ENCODE data around the gene GPR107.

GPR107 gene

DNA sequence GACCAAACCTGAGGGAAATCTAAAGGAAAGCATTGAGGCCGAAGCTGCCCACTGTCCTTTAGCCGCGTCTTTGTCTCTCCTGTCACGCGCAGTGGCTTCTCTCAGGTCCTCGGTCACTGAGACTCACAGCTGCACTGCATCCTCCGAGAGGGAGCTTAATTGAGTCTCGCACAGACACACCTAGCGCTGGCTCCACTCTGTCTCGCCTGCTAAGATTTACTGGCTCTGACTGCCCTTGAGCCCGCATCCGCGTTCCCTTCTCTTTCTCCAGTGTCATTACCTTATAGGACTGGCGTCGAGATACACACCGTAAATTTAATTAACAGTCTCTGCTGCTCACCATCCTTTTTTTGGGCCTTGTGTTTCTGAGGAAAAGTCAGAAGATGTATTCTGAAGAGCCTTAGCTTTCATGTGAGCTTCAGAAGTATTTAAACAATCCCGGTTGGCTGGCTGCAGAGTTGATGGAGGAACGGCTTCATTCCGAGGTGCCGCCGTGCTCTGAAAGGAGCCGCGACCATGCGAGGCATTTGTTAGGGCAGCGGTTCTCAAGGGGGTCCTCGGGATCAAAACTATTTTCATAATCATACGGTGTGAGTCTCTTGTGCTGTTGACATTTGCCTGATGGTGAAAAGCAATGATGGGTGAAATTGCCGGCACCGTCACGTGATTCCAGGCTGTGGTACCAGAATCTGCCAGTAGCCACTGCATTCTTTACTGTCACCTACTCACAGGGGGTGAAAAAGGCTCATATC is 58.3 kb downstream of the GPR107 start:
- no peak for DNase-seq

DNA sequence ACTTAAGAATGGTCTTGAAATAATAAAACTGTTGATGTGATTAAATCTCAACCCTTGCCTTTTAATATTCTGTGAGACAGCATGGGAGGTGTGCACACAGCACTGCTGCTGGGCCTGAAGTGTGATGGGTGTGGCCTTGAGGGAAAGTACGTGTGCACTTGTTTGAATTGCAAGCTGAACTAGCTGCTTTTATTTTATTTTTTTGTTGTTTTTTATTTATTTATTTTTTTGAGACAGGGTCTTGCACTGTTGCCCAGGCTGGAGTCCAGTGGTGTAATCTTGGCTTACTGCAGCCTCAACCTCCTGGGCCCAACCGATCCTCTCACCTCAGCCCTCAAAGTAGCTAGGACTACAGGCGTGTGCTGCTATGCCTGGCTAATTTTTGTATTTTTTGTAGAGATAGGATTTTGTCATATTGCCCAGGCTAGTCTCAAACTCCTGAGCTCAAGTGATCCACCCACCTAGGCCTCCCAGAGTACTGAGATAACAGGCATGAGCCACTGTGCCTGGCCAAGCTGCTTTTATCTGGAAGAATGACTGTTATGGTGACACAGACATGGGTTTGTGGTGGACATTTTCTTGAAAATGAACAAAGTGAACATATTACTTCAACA is 58.9 kb downstream of the GPR107 start:
- no peak for DNase-seq

GRCh38 chr9:130114741-130115140 is 61.0 kb downstream of the GPR107 start:
- DNase-seq, result no peak

DNA sequence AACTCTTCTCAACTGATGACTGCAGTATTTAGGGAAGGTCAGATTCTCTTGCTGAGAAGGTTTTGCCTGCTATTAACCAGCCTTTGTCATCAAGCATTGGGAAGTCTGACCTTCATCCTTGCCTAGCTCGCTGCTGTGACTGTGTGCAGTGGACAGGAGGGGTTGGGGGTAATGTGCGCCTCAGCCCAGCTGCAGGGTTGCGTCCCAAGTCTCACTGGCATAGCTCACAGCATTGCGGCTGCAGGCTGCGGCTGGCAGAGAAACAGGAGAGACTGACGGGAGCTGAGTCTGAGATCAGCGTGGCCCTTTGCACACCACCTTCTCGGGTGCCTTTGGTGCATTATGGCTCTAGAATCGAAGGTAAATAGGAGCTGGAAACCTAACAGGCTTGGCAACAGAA is 62.6 kb downstream of the GPR107 start:
- no peak for DNase-seq

GRCh38 chr9:130117376-130117775 is 63.7 kb downstream of the GPR107 start:
- no peak for DNase-seq

DNA sequence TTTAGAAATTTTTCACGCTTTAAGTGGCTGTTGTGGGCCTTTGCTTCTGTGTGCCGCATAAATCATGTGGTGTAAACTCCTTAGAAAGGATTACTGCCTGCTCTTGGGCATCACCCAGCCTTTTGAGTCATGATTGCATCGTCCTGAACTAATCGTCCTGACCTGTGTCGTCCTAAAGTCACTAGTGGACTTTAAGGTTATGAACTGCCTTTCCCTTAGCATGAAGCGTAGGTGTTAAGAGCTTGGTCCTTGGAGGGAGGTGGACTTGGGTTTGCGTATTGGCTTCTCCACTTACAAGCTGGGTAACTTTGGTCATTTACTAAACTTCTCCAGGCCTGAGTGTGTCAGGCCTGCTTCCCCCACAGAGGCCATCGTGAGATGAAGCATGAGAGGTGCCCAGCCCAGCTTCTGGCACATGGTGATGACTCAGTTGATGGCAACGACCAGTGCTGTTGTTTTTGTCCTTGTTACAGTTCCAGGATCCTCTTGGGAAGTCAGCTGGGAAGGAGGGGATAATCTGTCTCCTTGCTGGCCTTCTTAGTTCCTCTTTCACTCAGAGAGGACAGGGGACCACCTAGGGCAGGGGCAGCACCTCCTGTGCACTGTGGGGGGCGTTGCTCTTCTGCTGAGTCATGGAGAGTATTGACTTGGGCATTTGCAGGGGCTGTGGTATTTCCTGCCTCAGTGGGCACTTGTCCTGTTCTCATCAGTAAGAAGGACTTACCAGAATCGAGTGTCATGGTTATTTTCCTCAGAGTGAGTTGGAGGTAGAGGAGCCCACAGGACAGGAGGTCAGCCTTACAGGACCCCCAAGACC is 64.3 kb downstream of the GPR107 start:
- DNase-seq, result no peak

- DNase-seq, result no peak
Measured at GRCh38 chr9:130118841-130119518, 65.3 kb downstream of the GPR107 start.

- DNase-seq, result no peak
Measured at GRCh38 chr9:130119519-130120298, 66.0 kb downstream of the GPR107 start.

GRCh38 chr9:130120299-130120587 is 66.5 kb downstream of the GPR107 start:
- DNase-seq, result no peak

GRCh38 chr9:130120832-130121231 is 67.1 kb downstream of the GPR107 start:
- no peak for DNase-seq

DNA sequence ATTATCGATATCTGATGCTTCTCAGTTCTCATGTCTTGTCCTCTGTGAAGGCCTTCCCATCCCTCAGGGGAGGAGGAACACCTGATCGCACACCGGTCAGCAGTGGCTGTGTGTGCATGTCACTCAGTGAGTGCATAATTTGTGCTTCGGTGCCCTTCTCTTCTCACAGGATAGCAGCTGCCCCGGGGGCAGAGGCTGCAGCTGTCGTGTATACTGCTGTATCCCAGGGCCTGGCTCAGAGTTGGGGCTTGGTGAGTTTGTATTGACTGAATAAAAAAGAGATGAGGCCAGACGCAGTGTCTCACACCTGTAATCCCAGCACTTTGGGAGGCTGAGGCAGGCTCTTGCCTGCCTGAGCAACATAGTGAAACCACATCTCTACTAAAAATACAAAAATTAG is 68.8 kb downstream of the GPR107 start:
- DNase-seq, result no peak

- DNase-seq, result no peak
Measured at GRCh38 chr9:130124085-130124860, 70.6 kb downstream of the GPR107 start.

DNA sequence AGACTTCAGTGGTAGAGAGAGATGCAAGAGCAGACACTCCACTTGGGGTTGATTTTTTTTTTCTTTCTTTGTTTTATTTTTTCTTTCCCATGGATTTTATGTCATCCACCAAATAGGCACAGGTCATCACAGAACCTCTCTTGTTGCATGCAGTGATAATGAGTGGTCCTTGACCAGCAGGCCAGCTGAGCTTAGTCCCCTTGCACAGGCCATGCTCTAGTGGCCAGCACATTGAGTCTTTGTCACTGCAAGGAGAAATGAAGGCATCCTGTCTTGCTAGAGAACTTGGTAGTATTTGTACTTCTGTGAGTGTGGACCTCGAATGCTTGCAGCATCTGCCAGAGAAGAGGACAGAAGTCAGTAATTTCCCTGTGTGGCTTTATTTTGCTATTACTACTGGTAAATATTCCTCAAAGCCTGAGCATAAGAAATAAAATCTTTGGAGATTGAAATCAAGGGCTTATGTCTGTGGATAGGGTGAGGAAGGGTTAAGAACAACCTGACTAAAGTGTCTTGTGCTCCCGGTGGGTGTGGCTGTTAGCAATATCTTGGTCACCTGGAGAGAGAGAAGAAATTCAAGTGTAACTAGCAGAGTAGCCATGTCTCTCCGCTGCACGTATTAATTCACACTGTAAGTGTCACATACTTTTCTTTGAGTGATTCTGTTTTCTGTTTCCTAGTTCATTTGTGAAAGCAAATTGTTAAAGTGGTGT is 73.2 kb downstream of the GPR107 start:
- no peak for DNase-seq

DNA sequence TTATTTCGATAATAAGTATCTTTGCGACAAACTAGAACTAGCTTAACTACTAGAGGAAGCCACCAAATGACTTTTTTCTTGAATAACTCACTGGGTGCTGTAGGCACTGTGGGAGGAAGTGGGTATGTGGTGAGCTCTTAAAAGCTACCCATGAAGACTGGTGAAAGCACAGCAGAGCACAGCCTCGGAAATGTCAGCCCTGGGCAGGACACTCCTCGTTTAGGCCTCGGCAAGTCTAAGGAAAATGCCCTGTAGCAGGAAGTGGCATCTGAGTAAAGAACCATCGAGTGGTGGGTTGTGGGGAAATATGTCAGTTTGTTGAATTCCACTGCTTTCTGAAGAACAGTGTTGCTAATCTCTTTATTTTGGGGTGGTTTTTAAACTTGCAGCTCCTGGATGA is 74.5 kb downstream of the GPR107 start:
- peak; percentile 80 for DNase-seq

GRCh38 chr9:130128733-130129431 is 75.2 kb downstream of the GPR107 start:
- DNase-seq, result peak; percentile 84

GRCh38 chr9:130129432-130130061 is 75.8 kb downstream of the GPR107 start:
- peak; percentile 80 for DNase-seq

DNA sequence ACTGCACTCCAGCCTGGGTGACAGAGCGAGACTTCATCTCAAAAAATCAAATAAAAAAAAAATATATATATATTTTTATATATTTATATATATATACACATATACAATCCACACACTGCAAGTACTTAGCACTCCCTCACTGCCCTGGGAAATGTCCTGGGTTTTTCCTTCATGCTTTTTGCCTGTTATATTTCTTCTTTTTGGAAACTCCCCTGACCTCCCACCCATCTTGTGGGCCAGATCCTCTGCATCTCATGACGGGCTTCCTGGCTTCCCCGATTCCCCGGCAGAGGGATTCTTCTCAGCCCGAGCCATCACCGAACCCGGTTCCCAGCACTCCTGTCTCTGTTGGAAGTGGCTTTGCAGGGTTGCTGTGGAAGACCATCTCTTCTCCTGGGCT is 79.0 kb downstream of the GPR107 start:
- no peak for DNase-seq

- no peak for DNase-seq
Measured at GRCh38 chr9:130137081-130137640, 83.5 kb downstream of the GPR107 start.

- no peak for DNase-seq
Measured at GRCh38 chr9:130137641-130138081, 84.0 kb downstream of the GPR107 start.

Measured in activated CD8-positive, alpha-beta memory T cell treated with anti-CD3 and anti-CD28 coated beads for 24 hours (primary cell).